K562 (cell line): ENCODE results near the gene AASDH. TPM values are rescaled to one million over a fixed set of nuclear protein-coding genes. Genes with fewer than 3 reads are reported as not detected.

Source experiments
- CHAMP1 ChIP-seq: fragments of 450-650 bp; IDR thresholded peaks from 2 replicates; pipeline ENCODE4 v1.6.1; 2016; ENCODE audit warnings: mild to moderate bottlenecking
- E2F6 ChIP-seq, 2 experiments: IDR thresholded peaks; 2 replicates each; pipeline ENCODE4 v1.6.1; 2011; ENCODE audit warnings: borderline replicate concordance in 1 of 2, control low read depth in 1 of 2, low read depth in 1 of 2, low read length in 1 of 2, mild to moderate bottlenecking in 1 of 2, mixed read lengths in 1 of 2, moderate library complexity in 1 of 2; ENCODE audit not compliant: insufficient read depth in 1 of 2, insufficient read length in 1 of 2, poor library complexity in 1 of 2, severe bottlenecking in 1 of 2; ENCODE audit errors: extremely low read depth in 1 of 2
- NCOA6 ChIP-seq: fragments of 450-650 bp; IDR thresholded peaks from 2 replicates; pipeline ENCODE4 v1.6.1; 2017; ENCODE audit warnings: mild to moderate bottlenecking
- POLR3A ChIP-seq: IDR thresholded peaks from 2 replicates; pipeline ENCODE4 v1.6.1; 2011; ENCODE audit warnings: borderline replicate concordance, mild to moderate bottlenecking, moderate library complexity; ENCODE audit not compliant: insufficient read length, insufficient read depth; ENCODE audit errors: extremely low read depth
- SRF ChIP-seq, 2 experiments: fragments of 250-450, 450-650 bp in 1 of 2; sonication (Bioruptor Pico) in 1 of 2; sonication (generic) in 1 of 2; formaldehyde crosslinking; IDR thresholded peaks; 2 replicates each; pipeline versions ENCODE4 v1.5.0 to v1.5.1; 2020 to 2022; ENCODE audit warnings: mild to moderate bottlenecking in 1 of 2, missing genetic modification reagents in 1 of 2
- ZNF445 ChIP-seq: fragments of 250-450 bp; sonication (Bioruptor Pico); IDR thresholded peaks from 2 replicates; pipeline ENCODE4 v1.4.0; 2020; ENCODE audit warnings: low read depth, mild to moderate bottlenecking, moderate library complexity
- ZNF668 ChIP-seq: fragments of 250-450 bp; sonication (Bioruptor Pico); IDR thresholded peaks from 2 replicates; pipeline ENCODE4 v1.8.0; 2022; ENCODE audit warnings: mild to moderate bottlenecking, inconsistent platforms
- polyA plus RNA-seq, 8 experiments: library from polyadenylated mRNA; depleted of rRNA in 4 of 8; stranded (reverse) in 5 of 8; unstranded in 3 of 8; fragments of >200 nt; fragmentation: Nextera tagmentation in 2 of 8; fragmentation: Illumina TruSeq in 1 of 8; extraction: Ambion mirVana in 2 of 8; extraction: Trizol in 1 of 8; gene quantifications; 2 replicates each; pipeline versions ENCODE4 v1.2.1 to v1.2.3, GENCODE V29; 2011 to 2014; ENCODE audit warnings: inconsistent platforms in 1 of 8, missing spikeins in 1 of 8
- total RNA-seq, 7 experiments: library from RNA; depleted of rRNA in 6 of 7; stranded (reverse); fragments of >200 nt in 6 of 7; fragmentation: Illumina TruSeq in 2 of 7; extraction: Trizol in 2 of 7; gene quantifications; 2 replicates each; pipeline versions ENCODE4 v1.2.1 to v1.2.3, GENCODE V29; 2011 to 2021; ENCODE audit warnings: low replicate concordance in 1 of 7

The AASDH gene
- total and polyA plus RNA-seq, 9 of the 15 experiments (the other 6 are each of a cell fraction or from before 2014, with no cell fraction given) = 8.6 to 29.7 (median 13.7) TPM

DNA sequence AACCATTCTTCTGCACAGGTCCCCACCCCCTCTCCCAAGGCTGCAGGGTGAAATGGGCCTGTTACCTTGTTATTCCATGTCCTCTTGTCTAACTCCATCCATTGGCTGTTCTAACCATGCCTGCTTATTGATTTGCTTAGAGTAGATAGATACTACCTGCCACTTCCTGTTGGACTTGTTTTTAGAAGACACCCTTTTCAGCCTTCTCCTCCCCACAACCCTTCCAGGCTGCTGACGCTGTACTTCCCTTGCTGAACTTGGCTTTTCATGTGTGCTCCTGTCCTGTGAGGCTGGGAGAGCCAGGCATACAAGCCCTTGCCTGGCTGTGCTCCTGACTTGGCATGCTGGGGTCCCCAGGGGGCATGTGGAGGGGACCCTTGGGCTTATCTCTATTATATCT, 81.9 kb downstream of the AASDH start (continued):
- no peak for TF ChIP-seq E2F6 (IDR thresholded peaks at IDR 0.05; ENCODE audit: borderline replicate concordance in 1 of 2, extremely low read depth in 1 of 2, insufficient read depth in 1 of 2, insufficient read length in 1 of 2, low read depth in 1 of 2, low read length in 1 of 2, poor library complexity in 1 of 2, severe bottlenecking in 1 of 2)
- TF ChIP-seq SRF (CRISPR knock-in tag; IDR thresholded peaks at IDR 0.05) = no peak
- no peak for TF ChIP-seq NCOA6
- no peak for TF ChIP-seq POLR3A
- no peak for TF ChIP-seq CHAMP1
- no peak for TF ChIP-seq ZNF445 (CRISPR knock-in tag)
- TF ChIP-seq ZNF668 = no peak
